MM.1S (cell line): ENCODE measurements around the gene PLTP.

Source experiments
- DNase-seq: peaks from one replicate; pipeline ENCODE4 v3.0.0-alpha.2; 2015
- H2AFZ ChIP-seq: fragments of 300-600 bp; sonication (generic); 2 replicates; pipeline ENCODE4 v1.6.0; 2016; ENCODE audit warnings: antibody characterized with exemption, low read length
- H3F3A ChIP-seq: fragments of 300-600 bp; sonication (generic); 2 replicates; pipeline ENCODE4 v1.6.1; 2016; ENCODE audit warnings: mild to moderate bottlenecking, antibody characterized with exemption, low read length, moderate library complexity, mixed read lengths; ENCODE audit not compliant: insufficient read depth
- H3K27ac ChIP-seq: fragments of 300-600 bp; sonication (generic); 2 replicates; pipeline ENCODE4 v1.5.1; 2016; ENCODE audit warnings: mild to moderate bottlenecking, low read length
- H3K27me3 ChIP-seq: fragments of 300-600 bp; sonication (generic); replicated peaks from 2 replicates; pipeline ENCODE4 v1.6.0; 2016; ENCODE audit warnings: low read length; ENCODE audit not compliant: insufficient read depth
- H3K36me3 ChIP-seq: fragments of 300-600 bp; sonication (generic); replicated peaks from 2 replicates; pipeline ENCODE4 v1.6.1; 2016; ENCODE audit warnings: mild to moderate bottlenecking, low read length, mixed read lengths; ENCODE audit not compliant: insufficient read depth
- H3K4me1 ChIP-seq: fragments of 300-600 bp; sonication (generic); 2 replicates; pipeline ENCODE4 v1.6.1; 2016; ENCODE audit warnings: low read length, mixed read lengths
- H3K4me2 ChIP-seq: fragments of 300-600 bp; sonication (generic); 2 replicates; pipeline ENCODE4 v1.6.0; 2016; ENCODE audit warnings: low read depth, low read length
- H3K4me3 ChIP-seq: fragments of 300-600 bp; sonication (generic); 2 replicates; pipeline ENCODE4 v1.5.1; 2016; ENCODE audit warnings: low read length, mixed read lengths
- H3K79me2 ChIP-seq: fragments of 300-600 bp; sonication (generic); 2 replicates; pipeline ENCODE4 v1.6.1; 2016; ENCODE audit warnings: mixed run types, low read length, mixed read lengths
- H3K9ac ChIP-seq: fragments of 300-600 bp; sonication (generic); 2 replicates; pipeline ENCODE4 v1.6.1; 2016; ENCODE audit warnings: low read length, mixed read lengths
- H3K9me2 ChIP-seq: fragments of 300-600 bp; sonication (generic); replicated peaks from 2 replicates; pipeline ENCODE4 v1.6.1; 2016; ENCODE audit warnings: mild to moderate bottlenecking, low read length, mixed read lengths; ENCODE audit not compliant: insufficient read depth
- H3K9me3 ChIP-seq: fragments of 300-600 bp; sonication (generic); replicated peaks from 2 replicates; pipeline ENCODE4 v1.6.1; 2016; ENCODE audit warnings: mild to moderate bottlenecking, low read length, mixed read lengths; ENCODE audit not compliant: insufficient read depth
- H4K20me1 ChIP-seq: fragments of 300-600 bp; sonication (generic); 2 replicates; pipeline ENCODE4 v1.6.1; 2016; ENCODE audit warnings: mild to moderate bottlenecking, low read length, moderate library complexity, mixed read lengths; ENCODE audit not compliant: insufficient read depth
- CTCF ChIP-seq: fragments of 300-600 bp; sonication (generic); IDR thresholded peaks from 2 replicates; pipeline ENCODE4 v1.5.1; 2016; ENCODE audit warnings: antibody characterized with exemption, low read length, mixed read lengths
- EZH2 ChIP-seq: fragments of 300-600 bp; sonication (generic); optimal IDR thresholded peaks from 2 replicates; pipeline ENCODE3; 2017; ENCODE audit warnings: low read depth, mild to moderate bottlenecking, antibody characterized with exemption, low read length, mixed read lengths
- EZH2phosphoT487 ChIP-seq: fragments of 300-600 bp; sonication (generic); IDR thresholded peaks from 2 replicates; pipeline ENCODE4 v1.6.1; 2018; ENCODE audit warnings: antibody characterized with exemption, low read length

The PLTP gene

GRCh38 chr20:45848969-45849582 is 62.9 kb downstream of the PLTP start:
- Histone ChIP-seq H3K4me2 (no peak overlapping the region), H4K20me1 (no peaks in the 10 kb centered on the region), H3K9me3 (no peaks in the 10 kb centered on the region), H3K4me3 (no peak overlapping the region), H3F3A (no peaks in the 10 kb centered on the region), H3K9me2 (no peaks in the 10 kb centered on the region), H3K27me3 (no peaks in the 10 kb centered on the region), H3K79me2 (no peaks in the 10 kb centered on the region), H2AFZ (no peak overlapping the region), H3K36me3 (no peaks in the 10 kb centered on the region), H3K9ac (no peak overlapping the region), H3K27ac (no peak overlapping the region), H3K4me1 (no peaks in the 10 kb centered on the region)
- no peak for DNase-seq
- TF ChIP-seq EZH2 = no peak
- TF ChIP-seq EZH2phosphoT487 = no peak
- no peak for TF ChIP-seq CTCF
